Measurements from ENCODE around the gene KNDC1.

KNDC1 gene

GRCh38 chr10:133117688-133118071 is 42.3 kb upstream of the KNDC1 start:
- 67% methylated on average over 8 of the region's 8 CpGs for WGBS
- no peak overlapping the region for H2AFZ ChIP-seq (ENCODE audit: low read depth, low read length)
- H3K79me1 ChIP-seq (replicated peaks; ENCODE audit: low read length, poor library complexity, severe bottlenecking): no peaks in the 10 kb centered on the region
- H2AK5ac ChIP-seq (ENCODE audit: low read length, severe bottlenecking): no peak overlapping the region
- DNase-seq: no peak
- no peak overlapping the region for H3K18ac ChIP-seq (ENCODE audit: low read depth in 1 of 2, low read length in 2 of 2)
- no peak overlapping the region for H2BK5ac ChIP-seq (ENCODE audit: low read depth, low read length, poor library complexity, severe bottlenecking)
- no peak overlapping the region for H2BK120ac ChIP-seq (ENCODE audit: low read depth, low read length)
- no peaks in the 10 kb centered on the region for H3K4me1 ChIP-seq (ENCODE audit: control insufficient read depth, insufficient read depth, low read depth, low read length)
- H3K27me3 ChIP-seq (ENCODE audit: control insufficient read depth in 1 of 2, insufficient read depth in 1 of 2, low read length in 2 of 2): peaks cover 0 to 2% of the 10 kb centered on the region in 2 experiments
- no peak overlapping the region for H3K23ac ChIP-seq (ENCODE audit: low read length in 2 of 2)
- H3K9ac ChIP-seq (ENCODE audit: low read length): no peak overlapping the region
- H3K4me2 ChIP-seq (ENCODE audit: low read length, poor library complexity, severe bottlenecking): no peak overlapping the region
- H4K8ac ChIP-seq (ENCODE audit: low read length): no peak overlapping the region
- H3K36me3 ChIP-seq (ENCODE audit: control insufficient read depth in 1 of 2, insufficient read depth in 2 of 2, low read depth in 1 of 2, low read length in 2 of 2): no peaks in the 10 kb centered on the region
- no peak overlapping the region for H3K4me3 ChIP-seq (ENCODE audit: insufficient read depth in 1 of 2, low read depth in 1 of 2, low read length in 2 of 2)
- H3K14ac ChIP-seq (ENCODE audit: low read length in 2 of 2): no peak overlapping the region
- H3K9me3 ChIP-seq (ENCODE audit: control insufficient read depth, low read length): peaks cover 16% of the 10 kb centered on the region
- no peak overlapping the region for H2BK12ac ChIP-seq (ENCODE audit: low read length in 2 of 2)
- H4K91ac ChIP-seq (ENCODE audit: low read length): no peak overlapping the region
- H3K4ac ChIP-seq (ENCODE audit: low read depth in 1 of 2, low read length in 2 of 2): no peak overlapping the region
- no peak overlapping the region for H2BK15ac ChIP-seq (ENCODE audit: low read depth, poor library complexity, severe bottlenecking)
- no peak overlapping the region for H3K27ac ChIP-seq (ENCODE audit: low read length, poor library complexity, severe bottlenecking)

GRCh38 chr10:133121479-133121878 is 38.5 kb upstream of the KNDC1 start:
- Histone ChIP-seq H3K27me3 (ENCODE audit: control insufficient read depth in 1 of 2, insufficient read depth in 1 of 2, low read length in 2 of 2) (peaks cover 6 to 28% of the 10 kb centered on the region in 2 experiments), H2BK5ac (ENCODE audit: low read depth, low read length, poor library complexity, severe bottlenecking) (no peak overlapping the region), H3K18ac (ENCODE audit: low read depth in 1 of 2, low read length in 2 of 2) (no peak overlapping the region), H3K4me2 (ENCODE audit: low read length, poor library complexity, severe bottlenecking) (no peak overlapping the region), H3K4me3 (ENCODE audit: insufficient read depth in 1 of 2, low read depth in 1 of 2, low read length in 2 of 2) (no peak overlapping the region), H3K4ac (ENCODE audit: low read depth in 1 of 2, low read length in 2 of 2) (no peak overlapping the region), H2BK15ac (ENCODE audit: low read depth, poor library complexity, severe bottlenecking) (no peak overlapping the region), H2BK12ac (ENCODE audit: low read length in 2 of 2) (no peak overlapping the region), H4K8ac (ENCODE audit: low read length) (no peak overlapping the region), H3K36me3 (ENCODE audit: control insufficient read depth in 1 of 2, insufficient read depth in 2 of 2, low read depth in 1 of 2, low read length in 2 of 2) (no peaks in the 10 kb centered on the region), H3K4me1 (ENCODE audit: control insufficient read depth, insufficient read depth, low read depth, low read length) (no peaks in the 10 kb centered on the region), H3K9ac (ENCODE audit: low read length) (no peak overlapping the region), H3K23ac (ENCODE audit: low read length in 2 of 2) (no peak overlapping the region), H3K9me3 (ENCODE audit: control insufficient read depth, low read length) (peaks cover 16% of the 10 kb centered on the region), H3K79me1 (replicated peaks; ENCODE audit: low read length, poor library complexity, severe bottlenecking) (no peaks in the 10 kb centered on the region), H4K91ac (ENCODE audit: low read length) (peak overlapping the region; percentile 19), H2AFZ (ENCODE audit: low read depth, low read length) (no peak overlapping the region), H3K27ac (ENCODE audit: low read length, poor library complexity, severe bottlenecking) (no peak overlapping the region), H2BK120ac (ENCODE audit: low read depth, low read length) (no peak overlapping the region), H3K14ac (ENCODE audit: low read length in 2 of 2) (no peak overlapping the region), H2AK5ac (ENCODE audit: low read length, severe bottlenecking) (no peak overlapping the region)
- no peak for DNase-seq
- WGBS: 92% methylated on average over 8 of the region's 8 CpGs

GRCh38 chr10:133122171-133122935 is 37.7 kb upstream of the KNDC1 start:
- WGBS: 93% methylated on average over 29 of the region's 33 CpGs
- Histone ChIP-seq H2AFZ (ENCODE audit: low read depth, low read length) (no peak overlapping the region), H2BK120ac (ENCODE audit: low read depth, low read length) (no peak overlapping the region), H3K36me3 (ENCODE audit: control insufficient read depth in 1 of 2, insufficient read depth in 2 of 2, low read depth in 1 of 2, low read length in 2 of 2) (no peaks in the 10 kb centered on the region), H3K27me3 (ENCODE audit: control insufficient read depth in 1 of 2, insufficient read depth in 1 of 2, low read length in 2 of 2) (peaks cover 6 to 30% of the 10 kb centered on the region in 2 experiments), H3K4ac (ENCODE audit: low read depth in 1 of 2, low read length in 2 of 2) (no peak overlapping the region), H2BK15ac (ENCODE audit: low read depth, poor library complexity, severe bottlenecking) (no peak overlapping the region), H3K79me1 (replicated peaks; ENCODE audit: low read length, poor library complexity, severe bottlenecking) (no peaks in the 10 kb centered on the region), H4K91ac (ENCODE audit: low read length) (no peak overlapping the region), H2BK12ac (ENCODE audit: low read length in 2 of 2) (no peak overlapping the region), H3K9me3 (ENCODE audit: control insufficient read depth, low read length) (peaks cover 16% of the 10 kb centered on the region), H3K9ac (ENCODE audit: low read length) (no peak overlapping the region), H4K8ac (ENCODE audit: low read length) (no peak overlapping the region), H3K27ac (ENCODE audit: low read length, poor library complexity, severe bottlenecking) (no peak overlapping the region), H3K4me3 (ENCODE audit: insufficient read depth in 1 of 2, low read depth in 1 of 2, low read length in 2 of 2) (peak overlapping the region in 1 of 2 experiments; percentile 30), H3K4me2 (ENCODE audit: low read length, poor library complexity, severe bottlenecking) (no peak overlapping the region), H3K18ac (ENCODE audit: low read depth in 1 of 2, low read length in 2 of 2) (no peak overlapping the region), H2BK5ac (ENCODE audit: low read depth, low read length, poor library complexity, severe bottlenecking) (no peak overlapping the region), H2AK5ac (ENCODE audit: low read length, severe bottlenecking) (no peak overlapping the region), H3K23ac (ENCODE audit: low read length in 2 of 2) (no peak overlapping the region), H3K4me1 (ENCODE audit: control insufficient read depth, insufficient read depth, low read depth, low read length) (no peaks in the 10 kb centered on the region), H3K14ac (ENCODE audit: low read length in 2 of 2) (no peak overlapping the region)
- no peak for DNase-seq

GRCh38 chr10:133123050-133123745 is 36.8 kb upstream of the KNDC1 start:
- no peak overlapping the region for H3K14ac ChIP-seq (ENCODE audit: low read length in 2 of 2)
- H4K91ac ChIP-seq (ENCODE audit: low read length): no peak overlapping the region
- no peak overlapping the region for H3K27ac ChIP-seq (ENCODE audit: low read length, poor library complexity, severe bottlenecking)
- H3K23ac ChIP-seq (ENCODE audit: low read length in 2 of 2): no peak overlapping the region
- H3K4ac ChIP-seq (ENCODE audit: low read depth in 1 of 2, low read length in 2 of 2): no peak overlapping the region
- H2AFZ ChIP-seq (ENCODE audit: low read depth, low read length): no peak overlapping the region
- no peaks in the 10 kb centered on the region for H3K79me1 ChIP-seq (replicated peaks; ENCODE audit: low read length, poor library complexity, severe bottlenecking)
- H2BK5ac ChIP-seq (ENCODE audit: low read depth, low read length, poor library complexity, severe bottlenecking): no peak overlapping the region
- H3K9me3 ChIP-seq (ENCODE audit: control insufficient read depth, low read length): peaks cover 13% of the 10 kb centered on the region
- DNase-seq: no peak
- H3K18ac ChIP-seq (ENCODE audit: low read depth in 1 of 2, low read length in 2 of 2): no peak overlapping the region
- no peak overlapping the region for H2AK5ac ChIP-seq (ENCODE audit: low read length, severe bottlenecking)
- H3K4me2 ChIP-seq (ENCODE audit: low read length, poor library complexity, severe bottlenecking): no peak overlapping the region
- H3K9ac ChIP-seq (ENCODE audit: low read length): no peak overlapping the region
- WGBS: 94% methylated on average over 39 of the region's 39 CpGs
- H3K4me3 ChIP-seq (ENCODE audit: insufficient read depth in 1 of 2, low read depth in 1 of 2, low read length in 2 of 2): no peak overlapping the region
- H4K8ac ChIP-seq (ENCODE audit: low read length): no peak overlapping the region
- peaks cover 6 to 30% of the 10 kb centered on the region in 2 experiments for H3K27me3 ChIP-seq (ENCODE audit: control insufficient read depth in 1 of 2, insufficient read depth in 1 of 2, low read length in 2 of 2)
- no peaks in the 10 kb centered on the region for H3K36me3 ChIP-seq (ENCODE audit: control insufficient read depth in 1 of 2, insufficient read depth in 2 of 2, low read depth in 1 of 2, low read length in 2 of 2)
- H2BK15ac ChIP-seq (ENCODE audit: low read depth, poor library complexity, severe bottlenecking): no peak overlapping the region
- H2BK120ac ChIP-seq (ENCODE audit: low read depth, low read length): no peak overlapping the region
- no peaks in the 10 kb centered on the region for H3K4me1 ChIP-seq (ENCODE audit: control insufficient read depth, insufficient read depth, low read depth, low read length)
- no peak overlapping the region for H2BK12ac ChIP-seq (ENCODE audit: low read length in 2 of 2)
